K562 (cell line): ENCODE measurements around the gene CEP20. TPM values are rescaled to one million over a fixed set of nuclear protein-coding genes. Genes with fewer than 3 reads are reported as not detected.

Source experiments
- ASH1L ChIP-seq: fragments of 450-650 bp; IDR thresholded peaks from 2 replicates; pipeline ENCODE4 v1.6.1; 2018; ENCODE audit warnings: borderline replicate concordance, mild to moderate bottlenecking, low read depth; ENCODE audit not compliant: partially characterized antibody
- CBX3 ChIP-seq, 2 experiments: IDR thresholded peaks; 1 replicate in 1 of 2; 2 replicates in 1 of 2; pipeline ENCODE4 v1.6.1; 2012; ENCODE audit warnings: inconsistent platforms in 2 of 2, low read length in 2 of 2, borderline replicate concordance in 1 of 2, control low read depth in 1 of 2
- ETV1 ChIP-seq: fragments of 450-650 bp; conservative IDR thresholded peaks from 2 replicates; pipeline ENCODE4 v1.6.1; 2016; ENCODE audit warnings: missing genetic modification characterization, control low read depth, low read depth, missing compliant biosample characterization
- FOXP4 ChIP-seq: sonication (generic); formaldehyde crosslinking; IDR thresholded peaks from 2 replicates; pipeline ENCODE4 v1.8.0; 2022; ENCODE audit warnings: mild to moderate bottlenecking, missing genetic modification reagents, borderline replicate concordance
- HOMEZ ChIP-seq: fragments of 250-450 bp; sonication (Bioruptor Pico); IDR thresholded peaks from 2 replicates; pipeline ENCODE4 v1.4.0; 2020; ENCODE audit warnings: mild to moderate bottlenecking, moderate library complexity
- HSF4 ChIP-seq: fragments of 250-450 bp; sonication (Bioruptor Pico); IDR thresholded peaks from 2 replicates; pipeline ENCODE4 v2.1.2; 2022; ENCODE audit warnings: mild to moderate bottlenecking, moderate library complexity, borderline replicate concordance
- KAT7 ChIP-seq: sonication (generic); formaldehyde crosslinking; IDR thresholded peaks from 2 replicates; pipeline ENCODE4 v1.8.0; 2022; ENCODE audit warnings: missing genetic modification reagents, mild to moderate bottlenecking, borderline replicate concordance
- KLF16 ChIP-seq: IDR thresholded peaks from 2 replicates; pipeline ENCODE4 v1.6.1; 2016; ENCODE audit warnings: antibody characterized with exemption
- L3MBTL2 ChIP-seq: fragments of 450-650 bp; IDR thresholded peaks from 2 replicates; pipeline ENCODE4 v1.6.1; 2016; ENCODE audit warnings: mild to moderate bottlenecking, moderate library complexity
- MAFG ChIP-seq: fragments of 450-650 bp; conservative IDR thresholded peaks from 2 replicates; pipeline ENCODE4 v1.6.1; 2016; ENCODE audit warnings: missing genetic modification characterization, missing compliant biosample characterization
- MBD2 ChIP-seq: sonication (generic); IDR thresholded peaks from 2 replicates; pipeline ENCODE4 v1.6.1; 2016; ENCODE audit warnings: low read depth, borderline replicate concordance
- NFE2 ChIP-seq: IDR thresholded peaks from 2 replicates; pipeline ENCODE4 v1.6.1; 2014; ENCODE audit warnings: antibody characterized with exemption, low read depth
- RAD51 ChIP-seq: fragments of 450-650 bp; IDR thresholded peaks from 2 replicates; pipeline ENCODE4 v1.7.1; 2016; ENCODE audit warnings: low read depth, mild to moderate bottlenecking, borderline replicate concordance
- RBM25 ChIP-seq: fragments of 200-400 bp; formaldehyde crosslinking; IDR thresholded peaks from 2 replicates; pipeline ENCODE4 v1.6.1; 2018; ENCODE audit warnings: low read length, low read depth, moderate library complexity; ENCODE audit not compliant: severe bottlenecking
- RFX1 ChIP-seq: fragments of 450-650 bp; IDR thresholded peaks from 2 replicates; pipeline ENCODE4 v1.6.1; 2016; ENCODE audit warnings: mild to moderate bottlenecking, moderate library complexity
- SMAD1 ChIP-seq: fragments of 150-350 bp; IDR thresholded peaks from 2 replicates; pipeline ENCODE4 v1.6.1; 2014; ENCODE audit warnings: low read length, low read depth; ENCODE audit not compliant: partially characterized antibody
- TRIM24 ChIP-seq, 2 experiments: fragments of 450-650 bp; IDR thresholded peaks; 2 replicates each; pipeline ENCODE4 v1.6.1; 2016
- TRIM28 ChIP-seq: fragments of 450-650 bp; IDR thresholded peaks from 2 replicates; pipeline ENCODE4 v1.6.1; 2017
- ZNF586 ChIP-seq: fragments of 450-650 bp; formaldehyde crosslinking; conservative IDR thresholded peaks from 2 replicates; pipeline ENCODE4 v1.4.0; 2020; ENCODE audit warnings: mild to moderate bottlenecking, moderate library complexity
- ZNF589 ChIP-seq: fragments of 200-800 bp; sonication (Bioruptor generic); IDR thresholded peaks from 2 replicates; pipeline ENCODE4 v1.6.1; 2016; ENCODE audit warnings: low read depth, missing genetic modification characterization, missing compliant biosample characterization
- polyA plus RNA-seq, 8 experiments: library from polyadenylated mRNA; depleted of rRNA in 4 of 8; stranded (reverse) in 5 of 8; unstranded in 3 of 8; fragments of >200 nt; fragmentation: Nextera tagmentation in 2 of 8; fragmentation: Illumina TruSeq in 1 of 8; extraction: Ambion mirVana in 2 of 8; extraction: Trizol in 1 of 8; gene quantifications; 2 replicates each; pipeline versions ENCODE4 v1.2.1 to v1.2.3, GENCODE V29; 2011 to 2014; ENCODE audit warnings: inconsistent platforms in 1 of 8, missing spikeins in 1 of 8
- total RNA-seq, 7 experiments: library from RNA; depleted of rRNA in 6 of 7; stranded (reverse); fragments of >200 nt in 6 of 7; fragmentation: Illumina TruSeq in 2 of 7; extraction: Trizol in 2 of 7; gene quantifications; 2 replicates each; pipeline versions ENCODE4 v1.2.1 to v1.2.3, GENCODE V29; 2011 to 2021; ENCODE audit warnings: low replicate concordance in 1 of 7
- TF ChIP-seq, protein P1 (sequence below), 2 experiments: fragments of 450-650 bp in 1 of 2; sonication (generic) in 1 of 2; formaldehyde crosslinking; conservative IDR thresholded peaks; 2 replicates each; pipeline versions ENCODE4 v1.4.0 to v1.8.1; 2020 to 2022; ENCODE audit warnings: mild to moderate bottlenecking in 1 of 2, missing genetic modification reagents in 1 of 2
- TF ChIP-seq, protein P2 (sequence below): sonication (generic); formaldehyde crosslinking; IDR thresholded peaks from 2 replicates; pipeline ENCODE4 v1.8.0; 2022; ENCODE audit warnings: mild to moderate bottlenecking, missing genetic modification reagents
- TF ChIP-seq, protein P3 (sequence below): sonication (generic); formaldehyde crosslinking; IDR thresholded peaks from 2 replicates; pipeline ENCODE4 v1.8.1; 2023; ENCODE audit warnings: mild to moderate bottlenecking, missing genetic modification reagents

Gene CEP20
- total and polyA plus RNA-seq, 9 of the 15 experiments (the other 6 are each of a cell fraction or from before 2014, with no cell fraction given) = 41.3 to 150 (median 104) TPM

- TF ChIP-seq FOXP4 (CRISPR knock-in tag) = no peak
- TF ChIP-seq TRIM28 = peak; percentile 83
- no peak for TF ChIP-seq SMAD1
- TF ChIP-seq CBX3 (IDR thresholded peaks at IDR 0.05; ENCODE audit: borderline replicate concordance in 1 of 2, low read length in 2 of 2) = peak in 1 of 2 experiments; percentile 59; a peak in 1 of 3 replicates
- no peak for TF ChIP-seq L3MBTL2
- TF ChIP-seq RBM25 = peak; percentile 56
- TF ChIP-seq KLF16 = no peak
- no peak for TF ChIP-seq HOMEZ (CRISPR knock-in tag)
- TF ChIP-seq ZNF589 (CRISPR knock-in tag) = no peak
- no peak for TF ChIP-seq RFX1
- no peak for TF ChIP-seq NFE2
- TF ChIP-seq RAD51 = no peak
- TF ChIP-seq, protein P1, sequence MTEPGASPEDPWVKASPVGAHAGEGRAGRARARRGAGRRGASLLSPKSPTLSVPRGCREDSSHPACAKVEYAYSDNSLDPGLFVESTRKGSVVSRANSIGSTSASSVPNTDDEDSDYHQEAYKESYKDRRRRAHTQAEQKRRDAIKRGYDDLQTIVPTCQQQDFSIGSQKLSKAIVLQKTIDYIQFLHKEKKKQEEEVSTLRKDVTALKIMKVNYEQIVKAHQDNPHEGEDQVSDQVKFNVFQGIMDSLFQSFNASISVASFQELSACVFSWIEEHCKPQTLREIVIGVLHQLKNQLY (CRISPR knock-in tag; conservative IDR thresholded peaks at IDR 0.05) = no peak
- TF ChIP-seq ETV1 (tag) = no peak
- 0 out of 4 replicates have a peak, but pooled peaks of 1 of the 2 experiments have one; percentile 33 for TF ChIP-seq TRIM24 (IDR thresholded peaks at IDR 0.05)
- no peak for TF ChIP-seq MAFG (tag)
- TF ChIP-seq MBD2 = no peak
- TF ChIP-seq, protein P2, sequence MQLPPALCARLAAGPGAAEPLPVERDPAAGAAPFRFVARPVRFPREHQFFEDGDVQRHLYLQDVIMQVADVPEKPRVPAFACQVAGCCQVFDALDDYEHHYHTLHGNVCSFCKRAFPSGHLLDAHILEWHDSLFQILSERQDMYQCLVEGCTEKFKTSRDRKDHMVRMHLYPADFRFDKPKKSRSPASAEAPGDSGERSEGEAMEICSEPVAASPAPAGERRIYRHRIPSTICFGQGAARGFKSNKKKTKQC = no peak
- TF ChIP-seq, protein P3, sequence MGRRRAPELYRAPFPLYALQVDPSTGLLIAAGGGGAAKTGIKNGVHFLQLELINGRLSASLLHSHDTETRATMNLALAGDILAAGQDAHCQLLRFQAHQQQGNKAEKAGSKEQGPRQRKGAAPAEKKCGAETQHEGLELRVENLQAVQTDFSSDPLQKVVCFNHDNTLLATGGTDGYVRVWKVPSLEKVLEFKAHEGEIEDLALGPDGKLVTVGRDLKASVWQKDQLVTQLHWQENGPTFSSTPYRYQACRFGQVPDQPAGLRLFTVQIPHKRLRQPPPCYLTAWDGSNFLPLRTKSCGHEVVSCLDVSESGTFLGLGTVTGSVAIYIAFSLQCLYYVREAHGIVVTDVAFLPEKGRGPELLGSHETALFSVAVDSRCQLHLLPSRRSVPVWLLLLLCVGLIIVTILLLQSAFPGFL (CRISPR knock-in tag) = no peak
- no peak for TF ChIP-seq HSF4 (CRISPR knock-in tag)
- TF ChIP-seq KAT7 (CRISPR knock-in tag) = no peak
- TF ChIP-seq ZNF586 (CRISPR knock-in tag) = no peak
- TF ChIP-seq ASH1L = no peak
Observed at GRCh38 chr16:15816228-15816627, 72.2 kb downstream of the CEP20 start (continued).
